Measurements from ENCODE around the gene LAMA4.

Gene LAMA4, protein sequence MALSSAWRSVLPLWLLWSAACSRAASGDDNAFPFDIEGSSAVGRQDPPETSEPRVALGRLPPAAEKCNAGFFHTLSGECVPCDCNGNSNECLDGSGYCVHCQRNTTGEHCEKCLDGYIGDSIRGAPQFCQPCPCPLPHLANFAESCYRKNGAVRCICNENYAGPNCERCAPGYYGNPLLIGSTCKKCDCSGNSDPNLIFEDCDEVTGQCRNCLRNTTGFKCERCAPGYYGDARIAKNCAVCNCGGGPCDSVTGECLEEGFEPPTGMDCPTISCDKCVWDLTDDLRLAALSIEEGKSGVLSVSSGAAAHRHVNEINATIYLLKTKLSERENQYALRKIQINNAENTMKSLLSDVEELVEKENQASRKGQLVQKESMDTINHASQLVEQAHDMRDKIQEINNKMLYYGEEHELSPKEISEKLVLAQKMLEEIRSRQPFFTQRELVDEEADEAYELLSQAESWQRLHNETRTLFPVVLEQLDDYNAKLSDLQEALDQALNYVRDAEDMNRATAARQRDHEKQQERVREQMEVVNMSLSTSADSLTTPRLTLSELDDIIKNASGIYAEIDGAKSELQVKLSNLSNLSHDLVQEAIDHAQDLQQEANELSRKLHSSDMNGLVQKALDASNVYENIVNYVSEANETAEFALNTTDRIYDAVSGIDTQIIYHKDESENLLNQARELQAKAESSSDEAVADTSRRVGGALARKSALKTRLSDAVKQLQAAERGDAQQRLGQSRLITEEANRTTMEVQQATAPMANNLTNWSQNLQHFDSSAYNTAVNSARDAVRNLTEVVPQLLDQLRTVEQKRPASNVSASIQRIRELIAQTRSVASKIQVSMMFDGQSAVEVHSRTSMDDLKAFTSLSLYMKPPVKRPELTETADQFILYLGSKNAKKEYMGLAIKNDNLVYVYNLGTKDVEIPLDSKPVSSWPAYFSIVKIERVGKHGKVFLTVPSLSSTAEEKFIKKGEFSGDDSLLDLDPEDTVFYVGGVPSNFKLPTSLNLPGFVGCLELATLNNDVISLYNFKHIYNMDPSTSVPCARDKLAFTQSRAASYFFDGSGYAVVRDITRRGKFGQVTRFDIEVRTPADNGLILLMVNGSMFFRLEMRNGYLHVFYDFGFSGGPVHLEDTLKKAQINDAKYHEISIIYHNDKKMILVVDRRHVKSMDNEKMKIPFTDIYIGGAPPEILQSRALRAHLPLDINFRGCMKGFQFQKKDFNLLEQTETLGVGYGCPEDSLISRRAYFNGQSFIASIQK (N-terminal part only)

GRCh38 chr6:112253841-112254816, at the start of gene LAMA4:
LAMA4 (minus strand) TSS chr6:112254567; CDS start chr6:112254150, 417 bp downstream.
- DNase-seq, result no peak

GRCh38 chr6:112302142-112302705, 47.9 kb upstream of the LAMA4 start:
- DNase-seq, result no peak

DNA sequence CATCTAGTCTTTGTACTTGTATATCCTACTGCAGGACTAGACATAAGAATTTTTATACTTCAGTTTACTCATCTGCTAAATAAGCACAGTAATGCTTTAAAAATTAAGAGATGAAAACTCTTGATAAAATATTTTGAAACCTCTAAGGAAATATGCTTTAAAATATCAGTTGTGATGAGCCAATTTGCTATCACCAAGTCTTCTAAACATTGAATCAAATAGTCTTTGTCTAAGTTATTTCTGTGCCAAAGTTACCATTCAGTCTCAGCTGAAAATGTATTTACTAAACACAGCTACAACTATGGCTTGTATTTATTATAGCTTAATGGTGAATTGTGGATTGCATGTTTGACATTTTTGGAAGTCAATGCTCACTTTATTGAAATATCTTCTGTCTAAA, 46.5 kb upstream of the LAMA4 start:
- no peak for DNase-seq

DNA sequence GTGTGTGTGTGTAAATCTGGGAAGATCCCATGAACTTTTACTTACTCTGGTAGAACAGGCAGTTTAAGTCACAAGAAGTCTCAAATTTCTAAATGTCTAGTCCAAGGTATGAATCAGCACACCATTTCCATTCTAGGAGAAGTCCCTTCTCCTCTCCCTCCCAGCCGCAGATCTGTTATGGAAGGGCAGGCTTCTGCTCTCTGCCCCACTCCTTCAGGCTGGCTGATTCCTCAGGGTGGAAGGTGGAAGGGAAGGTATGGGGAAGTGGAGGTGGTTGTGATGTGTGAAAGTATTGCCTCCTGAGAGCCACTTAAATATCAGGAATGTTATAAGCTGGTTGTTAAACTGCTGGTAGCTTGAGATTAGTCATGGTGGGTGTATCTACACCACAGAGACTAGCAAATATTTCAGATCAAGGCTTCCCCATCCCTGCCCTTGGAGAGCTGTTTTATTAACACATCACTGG, 44.5 kb upstream of the LAMA4 start:
- no peak for DNase-seq

GRCh38 chr6:112298021-112298745, 43.8 kb upstream of the LAMA4 start:
- DNase-seq, result no peak

- no peak for DNase-seq
Measured at GRCh38 chr6:112296694-112297093, 42.3 kb upstream of the LAMA4 start.

- DNase-seq, result no peak
Measured at GRCh38 chr6:112296122-112296521, 41.8 kb upstream of the LAMA4 start.

- DNase-seq, result no peak
Measured at GRCh38 chr6:112291161-112291762, 36.9 kb upstream of the LAMA4 start.

DNA sequence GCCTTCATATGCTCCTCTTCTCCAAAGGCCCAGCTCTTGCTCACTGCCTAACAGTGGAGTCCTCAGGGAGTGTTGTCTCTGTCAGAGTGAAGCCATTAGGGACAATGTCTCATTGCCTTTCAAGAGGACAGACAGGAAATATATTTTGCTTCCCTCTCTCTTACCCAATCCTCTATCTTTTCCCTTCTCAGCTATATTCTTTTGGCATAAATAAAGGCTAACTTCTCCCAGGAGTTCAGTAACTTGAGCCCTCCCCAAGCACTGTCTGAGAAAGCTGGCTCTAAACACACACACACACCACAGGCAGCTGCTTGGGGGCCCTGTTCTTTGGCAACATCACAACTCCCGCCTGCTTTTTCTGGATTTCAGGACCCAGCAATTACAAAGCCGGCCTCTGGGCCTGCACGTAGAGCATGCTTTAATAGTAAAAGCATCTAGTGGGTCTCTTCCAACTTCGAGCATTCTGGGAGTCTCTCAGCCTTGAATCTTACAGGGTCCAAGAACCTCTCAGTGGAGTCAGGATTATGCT, 34.7 kb upstream of the LAMA4 start:
- no peak for DNase-seq

DNA sequence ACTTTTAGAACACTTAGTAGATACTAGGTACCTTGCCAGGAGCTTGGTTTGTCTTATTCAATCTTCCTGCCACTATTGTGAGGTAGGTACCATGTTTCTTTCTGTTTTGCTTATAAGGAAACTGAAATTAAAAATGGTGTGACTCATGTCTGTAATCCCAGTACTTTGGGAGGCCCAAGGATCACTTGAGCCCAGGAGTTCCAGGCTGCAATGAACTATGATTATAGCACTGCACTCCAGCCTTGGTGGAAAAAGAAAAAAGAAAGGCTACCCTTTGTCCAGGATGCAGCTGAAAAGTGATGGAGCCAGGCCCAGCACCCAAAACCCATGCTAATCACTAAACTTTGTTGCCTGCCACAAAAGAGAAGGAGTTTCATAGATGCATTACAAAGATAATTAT, 34.1 kb upstream of the LAMA4 start:
- DNase-seq, result no peak

GRCh38 chr6:112287577-112288225, 33.3 kb upstream of the LAMA4 start:
- no peak for DNase-seq

DNA sequence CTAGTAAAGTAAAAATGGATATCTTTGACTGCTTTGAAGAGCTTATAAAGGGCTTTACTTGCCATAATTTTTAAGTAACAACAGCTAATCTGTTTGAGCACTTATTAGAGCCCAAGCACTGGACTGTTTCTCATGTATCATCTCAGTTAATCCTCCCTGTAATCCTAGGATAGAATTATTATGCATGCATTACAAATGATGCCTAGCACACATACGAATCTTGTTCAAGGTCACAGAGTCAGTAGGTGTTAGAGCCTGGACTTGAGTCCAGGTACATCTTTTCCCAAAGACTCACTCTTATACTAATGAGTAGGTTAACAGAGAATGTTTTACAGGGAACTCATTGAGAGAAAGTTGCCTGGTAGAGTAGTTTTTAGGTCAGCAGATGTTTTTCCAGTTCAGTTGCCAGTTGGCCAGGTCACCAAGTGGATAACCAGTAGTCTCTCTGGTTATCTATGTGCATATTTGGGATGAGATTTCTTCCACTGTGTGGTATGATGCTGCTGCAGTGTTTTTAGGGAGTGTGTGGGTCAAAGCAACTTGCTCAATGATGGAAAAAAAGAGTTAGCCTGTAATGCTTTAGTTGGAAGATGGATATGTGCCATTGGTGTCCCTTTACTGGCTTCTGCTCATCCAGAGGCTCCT, 32.3 kb upstream of the LAMA4 start:
- no peak for DNase-seq

- DNase-seq, result peak; percentile 11
Measured at GRCh38 chr6:112286010-112286409, 31.6 kb upstream of the LAMA4 start.

DNA sequence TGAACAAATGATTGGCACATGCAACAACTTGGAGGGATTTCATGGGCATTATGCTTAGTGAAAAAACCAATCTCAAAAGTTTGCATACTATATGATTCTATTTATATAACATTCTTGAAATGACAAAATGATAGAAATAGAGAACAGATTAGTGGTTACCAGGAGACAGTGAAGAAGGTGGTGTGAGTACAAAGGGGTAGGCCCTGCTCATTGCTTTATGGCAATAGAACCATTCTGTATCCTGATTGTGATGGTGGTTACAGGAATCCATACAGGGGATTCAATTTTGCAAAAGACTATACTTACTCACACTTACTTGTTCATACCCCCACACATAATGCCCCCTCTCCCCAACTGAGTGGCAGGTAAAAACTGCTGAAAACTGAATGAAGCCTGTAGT, 30.2 kb upstream of the LAMA4 start:
- no peak for DNase-seq

- no peak for DNase-seq
Measured at GRCh38 chr6:112283621-112284020, 29.3 kb upstream of the LAMA4 start.

GRCh38 chr6:112281821-112282615, 27.7 kb upstream of the LAMA4 start:
- no peak for DNase-seq

DNA sequence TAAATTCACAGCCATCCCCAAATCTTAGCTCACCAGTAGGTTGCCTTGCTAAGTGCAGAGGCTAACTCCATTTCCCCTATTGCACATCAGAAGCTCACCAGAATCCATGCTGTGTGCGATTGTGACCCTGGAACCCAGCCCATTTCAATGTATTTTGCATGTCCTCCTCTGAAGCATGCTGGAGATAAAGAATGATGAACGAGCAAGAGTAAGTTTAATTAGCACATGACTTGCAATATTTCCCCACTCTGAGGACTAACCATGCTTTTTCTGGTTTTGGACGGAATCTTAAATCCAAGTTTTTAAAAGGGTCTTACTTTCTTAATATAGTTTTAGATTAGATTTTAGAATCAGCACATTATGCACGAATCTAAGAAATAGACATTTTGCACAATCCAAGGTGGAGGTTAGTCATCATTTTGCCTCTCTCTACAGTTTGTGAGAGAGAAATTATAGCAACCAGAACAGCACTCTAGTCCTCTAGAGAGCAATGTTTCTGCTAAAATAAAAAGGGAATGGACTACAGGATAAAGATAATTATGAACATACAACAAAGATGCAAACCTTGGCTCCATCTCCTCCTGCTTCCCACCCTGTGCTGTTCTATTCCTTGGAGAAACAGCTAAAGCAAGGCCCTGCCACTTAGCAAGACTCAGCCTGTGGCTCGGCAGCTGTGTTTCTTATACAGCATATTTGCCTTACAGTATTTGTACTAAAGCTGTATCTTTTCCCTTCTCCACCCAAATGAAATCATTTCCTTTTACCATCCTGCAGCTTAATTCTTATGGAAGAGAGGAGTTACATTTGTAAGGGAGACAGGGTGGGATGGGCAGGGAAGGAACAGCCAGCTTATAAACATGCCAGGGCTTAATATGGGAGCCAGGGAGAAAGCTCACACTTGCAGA, 24.9 kb upstream of the LAMA4 start:
- DNase-seq, result no peak
